HG03060 (cell line): ENCODE measurements around the gene TMEM9B.
"Not testable (repeated sequence)": the region's sequence is repeated elsewhere in the genome, so short reads cannot be mapped to it uniquely, and the experiment has no call there.

Experiments
- ATAC-seq: cut with Tn5 transposase; IDR thresholded peaks from one replicate; pipeline ENCODE4 v1.9.1; 2021; ENCODE audit warnings: low read depth, moderate number of reproducible peaks; ENCODE audit not compliant: unreplicated experiment

The TMEM9B gene

GRCh38 chr11:8964324-8965320, at the start of gene TMEM9B:
TMEM9B (minus strand) TSS chr11:8964442; CDS start chr11:8964313, 129 bp downstream.
- ATAC-seq = peak; percentile 34

GRCh38 chr11:9013373-9013772, 49.1 kb upstream of the TMEM9B start:
- ATAC-seq = no peak

GRCh38 chr11:9009538-9009937, 45.3 kb upstream of the TMEM9B start:
- ATAC-seq = not testable (repeated sequence)

GRCh38 chr11:9008661-9009060, 44.4 kb upstream of the TMEM9B start:
- no peak for ATAC-seq

- no peak for ATAC-seq
Observed at GRCh38 chr11:9008011-9008550, 43.8 kb upstream of the TMEM9B start.

GRCh38 chr11:9005087-9005486, 40.8 kb upstream of the TMEM9B start:
- no peak for ATAC-seq

GRCh38 chr11:9004183-9004926, 40.1 kb upstream of the TMEM9B start:
- no peak for ATAC-seq

- ATAC-seq = no peak
Observed at GRCh38 chr11:9003573-9004182, 39.4 kb upstream of the TMEM9B start, which contains the start of gene NRIP3. NRIP3 (minus strand) TSS chr11:9004001; CDS start chr11:9003935, 66 bp downstream.

- ATAC-seq = no peak
Observed at GRCh38 chr11:9002920-9003572, 38.8 kb upstream of the TMEM9B start.

- ATAC-seq = no peak
Observed at GRCh38 chr11:9001736-9002135, 37.5 kb upstream of the TMEM9B start.

GRCh38 chr11:8998017-8998416, 33.8 kb upstream of the TMEM9B start:
- no peak for ATAC-seq

- ATAC-seq = no peak
Observed at GRCh38 chr11:8997451-8997850, 33.2 kb upstream of the TMEM9B start.

- ATAC-seq = no peak
Observed at GRCh38 chr11:8989453-8989852, 25.2 kb upstream of the TMEM9B start.

GRCh38 chr11:8988329-8989234, 24.3 kb upstream of the TMEM9B start:
- no peak for ATAC-seq

GRCh38 chr11:8987446-8987845, 23.2 kb upstream of the TMEM9B start:
- no peak for ATAC-seq

GRCh38 chr11:8986772-8987171, 22.5 kb upstream of the TMEM9B start:
- not testable (repeated sequence) for ATAC-seq

- ATAC-seq = no peak
Observed at GRCh38 chr11:8985462-8985861, 21.2 kb upstream of the TMEM9B start.

- no peak for ATAC-seq
Observed at GRCh38 chr11:8983552-8983951, 19.3 kb upstream of the TMEM9B start.

- ATAC-seq = no peak
Observed at GRCh38 chr11:8980485-8980884, 16.2 kb upstream of the TMEM9B start.
